PC-9 (cell line): ENCODE data around the gene WBP2. TPM values are rescaled to one million over a fixed set of nuclear protein-coding genes. Genes with fewer than 3 reads are reported as not detected.
A peak's percentile ranks its signal among the peaks of the same experiment; 100 is the strongest.

Experiments used
- BruUV-seq: library from RNA; stranded (reverse); fragments of 400-500 nt; replicated peaks from 2 replicates; lab custom pipeline; 2021; lab: Mats Ljungman, UMichigan
- CTCF ChIA-PET: fragments of 300-600 bp; sonication (Branson Sonifier 250); formaldehyde crosslinking; loops from one replicate; lab custom pipeline; 2022; ENCODE audit warnings: antibody characterized with exemption; lab: Charles Lee
- POLR2A ChIA-PET: fragments of 300-600 bp; sonication (Branson Sonifier 250); formaldehyde crosslinking; loops from one replicate; lab custom pipeline; 2022; ENCODE audit warnings: antibody characterized with exemption; ENCODE audit not compliant: unreplicated experiment; lab: Charles Lee
- DNase-seq, 2 experiments: peaks; one replicate each; pipeline versions ENCODE4 v3.0.0 to v3.0.0-alpha.2; 2015 to 2022; ENCODE audit warnings: mixed read lengths in 1 of 2
- H2AFZ ChIP-seq: fragments of 200-600 bp; sonication (generic); 2 replicates; pipeline ENCODE4 v1.8.1; 2017; ENCODE audit warnings: antibody characterized with exemption
- H3F3A ChIP-seq: fragments of 200-600 bp; sonication (generic); 2 replicates; pipeline ENCODE4 v1.8.1; 2017; ENCODE audit warnings: antibody characterized with exemption, mild to moderate bottlenecking, low read depth; ENCODE audit not compliant: insufficient read depth
- H3K27ac ChIP-seq: fragments of 200-600 bp; sonication (generic); 2 replicates; pipeline ENCODE4 v1.6.1; 2016; ENCODE audit warnings: mixed run types
- H3K27me3 ChIP-seq: fragments of 200-600 bp; sonication (generic); 2 replicates; pipeline ENCODE4 v1.6.1; 2016; ENCODE audit warnings: low read depth, mixed run types; ENCODE audit not compliant: insufficient read depth
- H3K36me3 ChIP-seq: fragments of 200-600 bp; sonication (generic); 2 replicates; pipeline ENCODE4 v1.6.1; 2016; ENCODE audit warnings: low read depth, mixed run types
- H3K4me1 ChIP-seq: fragments of 200-600 bp; sonication (generic); replicated peaks from 2 replicates; pipeline ENCODE4 v1.6.1; 2016; ENCODE audit warnings: mixed run types; ENCODE audit not compliant: insufficient read depth
- H3K4me2 ChIP-seq: fragments of 200-600 bp; sonication (generic); 2 replicates; pipeline ENCODE4 v1.6.1; 2017; ENCODE audit warnings: mixed run types
- H3K4me3 ChIP-seq: fragments of 200-600 bp; sonication (generic); 2 replicates; pipeline ENCODE4 v1.6.1; 2016; ENCODE audit warnings: mixed run types
- H3K79me2 ChIP-seq: fragments of 200-600 bp; sonication (generic); 2 replicates; pipeline ENCODE4 v1.6.1; 2017; ENCODE audit warnings: low read depth, mixed run types
- H3K9me2 ChIP-seq: fragments of 200-600 bp; sonication (generic); 2 replicates; pipeline ENCODE4 v1.8.1; 2017; ENCODE audit warnings: mild to moderate bottlenecking; ENCODE audit not compliant: insufficient read depth
- H3K9me3 ChIP-seq: fragments of 200-600 bp; sonication (generic); 2 replicates; pipeline ENCODE4 v1.8.1; 2016; ENCODE audit warnings: low read depth; ENCODE audit not compliant: insufficient read depth
- H4K20me1 ChIP-seq: fragments of 200-600 bp; sonication (generic); 2 replicates; pipeline ENCODE4 v1.8.1; 2017; ENCODE audit not compliant: insufficient read depth
- EZH2 ChIP-seq: fragments of 200-600 bp; sonication (generic); IDR thresholded peaks from 2 replicates; pipeline ENCODE4 v1.8.0; 2017; ENCODE audit warnings: antibody characterized with exemption, low read depth
- intact Hi-C: fragments of 100-400 bp; cut with micrococcal nuclease; formaldehyde crosslinking; loops from one replicate; pipeline ENCODE4 v1.10.0; 2022; ENCODE audit not compliant: unreplicated experiment
- total RNA-seq: library from RNA; stranded (reverse); gene quantifications from 2 replicates; pipeline ENCODE4 v1.2.3, GENCODE V29; 2021
- TF ChIP-seq, protein P1 (sequence below): fragments of 200-600 bp; sonication (generic); conservative IDR thresholded peaks from 2 replicates; pipeline ENCODE4 v1.6.1; 2017; ENCODE audit warnings: mixed run types, antibody characterized with exemption, mild to moderate bottlenecking, moderate library complexity

WBP2 gene
- total RNA-seq, 1 experiment from 2014 or later: 159 TPM

GRCh38 chr17:75831032-75831571 is 24.0 kb downstream of the WBP2 start:
- no peaks in the 10 kb centered on the region for H3K4me1 ChIP-seq
- intact Hi-C loops: no loop called here
- no peaks in the 10 kb centered on the region for H3K79me2 ChIP-seq
- no peak overlapping the region for H3K4me2 ChIP-seq
- ChIA-PET CTCF (no interaction called here), POLR2A (interaction anchor here (0.6 kb wide), 1 partner anchor 203 kb away, joined by 3 read pairs; no protein-coding TSS in a partner anchor)
- no peaks in the 10 kb centered on the region for H3K27me3 ChIP-seq
- no TSS peak for BruUV-seq
- no peaks in the 10 kb centered on the region for H3K36me3 ChIP-seq
- H3K4me3 ChIP-seq: no peak overlapping the region
- no peak overlapping the region for H3K27ac ChIP-seq
- H4K20me1 ChIP-seq: no peaks in the 10 kb centered on the region
- TF ChIP-seq EZH2: no peak
- TF ChIP-seq, protein P1, sequence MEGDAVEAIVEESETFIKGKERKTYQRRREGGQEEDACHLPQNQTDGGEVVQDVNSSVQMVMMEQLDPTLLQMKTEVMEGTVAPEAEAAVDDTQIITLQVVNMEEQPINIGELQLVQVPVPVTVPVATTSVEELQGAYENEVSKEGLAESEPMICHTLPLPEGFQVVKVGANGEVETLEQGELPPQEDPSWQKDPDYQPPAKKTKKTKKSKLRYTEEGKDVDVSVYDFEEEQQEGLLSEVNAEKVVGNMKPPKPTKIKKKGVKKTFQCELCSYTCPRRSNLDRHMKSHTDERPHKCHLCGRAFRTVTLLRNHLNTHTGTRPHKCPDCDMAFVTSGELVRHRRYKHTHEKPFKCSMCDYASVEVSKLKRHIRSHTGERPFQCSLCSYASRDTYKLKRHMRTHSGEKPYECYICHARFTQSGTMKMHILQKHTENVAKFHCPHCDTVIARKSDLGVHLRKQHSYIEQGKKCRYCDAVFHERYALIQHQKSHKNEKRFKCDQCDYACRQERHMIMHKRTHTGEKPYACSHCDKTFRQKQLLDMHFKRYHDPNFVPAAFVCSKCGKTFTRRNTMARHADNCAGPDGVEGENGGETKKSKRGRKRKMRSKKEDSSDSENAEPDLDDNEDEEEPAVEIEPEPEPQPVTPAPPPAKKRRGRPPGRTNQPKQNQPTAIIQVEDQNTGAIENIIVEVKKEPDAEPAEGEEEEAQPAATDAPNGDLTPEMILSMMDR: no peak
- H3K9me3 ChIP-seq: no peaks in the 10 kb centered on the region
- no peak overlapping the region for H2AFZ ChIP-seq
- peaks cover 21% of the 10 kb centered on the region; the same call in 1 of the 2 replicates for H3F3A ChIP-seq
- H3K9me2 ChIP-seq: no peaks in the 10 kb centered on the region
- no peak for DNase-seq

DNA sequence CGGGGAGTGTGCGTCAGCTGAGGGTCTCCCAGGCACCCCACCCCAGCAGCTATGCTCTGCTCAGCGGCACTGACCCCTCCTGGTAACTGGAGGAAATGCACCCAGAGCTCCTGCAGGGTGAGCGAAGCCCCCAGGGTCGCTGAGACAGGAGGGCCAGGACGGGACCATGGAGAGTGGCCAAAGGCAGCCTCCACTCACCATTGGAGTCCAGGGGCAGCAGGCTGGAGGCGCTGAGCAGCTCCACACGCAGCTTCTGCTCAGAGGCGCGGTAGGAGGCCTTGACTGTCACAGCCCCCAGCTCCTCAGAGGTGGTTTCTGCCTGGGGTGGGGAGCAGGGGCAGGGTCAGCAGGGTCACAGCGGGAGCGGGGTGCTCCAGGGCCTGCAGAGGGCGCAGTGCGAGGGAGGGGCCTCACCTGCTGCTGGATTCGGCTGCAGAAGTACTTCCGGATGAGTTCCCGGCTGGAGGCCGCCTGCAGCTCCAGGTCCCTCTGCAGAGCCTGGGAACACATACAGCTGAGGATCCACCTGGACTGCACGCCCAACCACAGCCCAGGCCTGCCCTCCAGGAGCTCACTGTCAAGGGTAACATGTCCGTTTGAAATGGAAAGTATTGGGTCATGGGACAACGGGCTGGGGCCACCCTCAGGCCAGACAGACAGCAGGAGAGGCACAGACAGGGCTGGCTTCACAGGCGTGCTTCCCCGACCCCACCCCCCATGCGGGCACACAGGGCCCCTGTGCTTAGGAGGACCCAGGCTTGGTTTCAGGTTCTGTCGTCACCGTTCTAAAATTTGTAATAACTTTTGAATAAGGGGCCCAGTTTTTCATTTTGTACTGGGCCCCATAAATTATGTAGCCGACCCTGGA is 24.7 kb downstream of the WBP2 start:
- Histone ChIP-seq H3K4me3 (no peak overlapping the region), H2AFZ (no peak overlapping the region), H4K20me1 (no peaks in the 10 kb centered on the region), H3K9me2 (no peaks in the 10 kb centered on the region), H3K27ac (no peak overlapping the region), H3K9me3 (no peaks in the 10 kb centered on the region), H3F3A (peaks cover 28% of the 10 kb centered on the region; the same call in 1 of the 2 replicates), H3K79me2 (no peaks in the 10 kb centered on the region), H3K4me2 (no peak overlapping the region), H3K27me3 (no peaks in the 10 kb centered on the region), H3K4me1 (no peaks in the 10 kb centered on the region), H3K36me3 (no peaks in the 10 kb centered on the region)
- DNase-seq: no peak
- intact Hi-C loops: no loop called here
- CTCF ChIA-PET: interaction anchor here (0.5 kb wide), 1 partner anchor 48 kb away, joined by 4 read pairs; the partner anchor contains the start of gene TRIM47
- no TSS peak for BruUV-seq
- no peak for TF ChIP-seq EZH2
- TF ChIP-seq, protein P1: peak; percentile 65; the same call in 1 of the 2 replicates
- POLR2A ChIA-PET: interaction anchor here (0.6 kb wide), 1 partner anchor 64 kb away, joined by 4 read pairs; no protein-coding TSS in a partner anchor

GRCh38 chr17:75829747-75830146 is 25.4 kb downstream of the WBP2 start:
- H2AFZ ChIP-seq: no peak overlapping the region
- intact Hi-C loops: no loop called here
- H3F3A ChIP-seq: peaks cover 28% of the 10 kb centered on the region; the same call in 1 of the 2 replicates
- ChIA-PET CTCF (interaction anchor here (0.5 to 0.7 kb wide), 2 partner anchors 48 to 89 kb away, joined by 4 to 6 read pairs; partner anchors contain the start of gene TRIM47), POLR2A (interaction anchor here (0.6 kb wide), 1 partner anchor 64 kb away, joined by 4 read pairs; no protein-coding TSS in a partner anchor)
- no peaks in the 10 kb centered on the region for H4K20me1 ChIP-seq
- no peak overlapping the region for H3K4me3 ChIP-seq
- no peaks in the 10 kb centered on the region for H3K9me3 ChIP-seq
- no peak for DNase-seq
- H3K27ac ChIP-seq: no peak overlapping the region
- H3K79me2 ChIP-seq: no peaks in the 10 kb centered on the region
- no peaks in the 10 kb centered on the region for H3K4me1 ChIP-seq
- H3K27me3 ChIP-seq: no peaks in the 10 kb centered on the region
- no TSS peak for BruUV-seq
- TF ChIP-seq EZH2: no peak
- TF ChIP-seq, protein P1: no peak
- H3K4me2 ChIP-seq: no peak overlapping the region
- no peaks in the 10 kb centered on the region for H3K36me3 ChIP-seq
- no peaks in the 10 kb centered on the region for H3K9me2 ChIP-seq
